Measurements from ENCODE around the gene PSMD8.
A peak's percentile ranks its signal among the peaks of the same experiment; 100 is the strongest.
"Not testable (repeated sequence)": the region's sequence is repeated elsewhere in the genome, so short reads cannot be mapped to it uniquely, and the experiment has no call there.

Gene PSMD8

DNA sequence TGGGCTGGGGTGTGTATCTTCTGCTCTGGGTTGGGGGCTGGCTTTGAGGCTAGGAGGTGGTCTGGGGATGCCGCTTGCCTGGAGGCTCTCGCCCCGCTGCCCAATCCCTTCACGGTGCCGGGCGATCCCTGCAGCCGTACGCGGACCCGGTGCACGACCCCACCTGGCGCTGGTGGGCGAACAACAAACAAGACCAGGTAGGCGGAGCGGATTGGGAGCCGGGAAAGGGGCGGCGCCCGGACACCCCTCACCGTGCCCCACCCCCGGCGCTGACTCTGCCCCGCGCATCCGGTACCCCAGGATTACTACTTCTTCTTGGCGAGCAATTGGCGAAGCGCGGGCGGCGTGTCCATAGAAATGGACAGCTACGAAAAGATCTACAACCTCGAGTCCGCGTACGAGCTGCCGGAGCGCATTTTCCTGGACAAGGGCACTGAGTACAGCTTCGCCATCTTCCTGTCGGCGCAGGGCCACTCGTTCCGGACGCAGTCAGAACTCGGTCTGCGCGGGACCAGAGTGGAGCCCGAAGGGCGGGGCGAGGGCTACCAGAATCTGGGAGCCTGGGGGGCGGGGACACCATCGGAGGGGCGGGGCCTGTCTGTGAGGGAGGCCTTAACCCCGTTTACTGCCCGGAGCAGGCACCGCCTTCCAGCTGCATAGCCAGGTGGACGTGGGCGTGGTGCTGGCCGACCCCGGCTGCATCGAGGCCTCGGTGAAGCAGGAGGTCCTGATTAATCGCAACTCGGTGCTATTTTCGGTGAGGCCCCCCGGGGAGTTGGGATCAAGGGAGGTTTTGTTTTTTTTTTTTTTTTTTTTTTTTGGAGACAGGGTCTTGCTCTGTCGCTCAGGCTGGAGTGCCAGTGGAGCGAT, 12.1 kb upstream of the PSMD8 start:
- peak; percentile 75 to 94 (median 80) for DNase-seq (ENCODE audit: low read depth in 3 of 3)

DNA sequence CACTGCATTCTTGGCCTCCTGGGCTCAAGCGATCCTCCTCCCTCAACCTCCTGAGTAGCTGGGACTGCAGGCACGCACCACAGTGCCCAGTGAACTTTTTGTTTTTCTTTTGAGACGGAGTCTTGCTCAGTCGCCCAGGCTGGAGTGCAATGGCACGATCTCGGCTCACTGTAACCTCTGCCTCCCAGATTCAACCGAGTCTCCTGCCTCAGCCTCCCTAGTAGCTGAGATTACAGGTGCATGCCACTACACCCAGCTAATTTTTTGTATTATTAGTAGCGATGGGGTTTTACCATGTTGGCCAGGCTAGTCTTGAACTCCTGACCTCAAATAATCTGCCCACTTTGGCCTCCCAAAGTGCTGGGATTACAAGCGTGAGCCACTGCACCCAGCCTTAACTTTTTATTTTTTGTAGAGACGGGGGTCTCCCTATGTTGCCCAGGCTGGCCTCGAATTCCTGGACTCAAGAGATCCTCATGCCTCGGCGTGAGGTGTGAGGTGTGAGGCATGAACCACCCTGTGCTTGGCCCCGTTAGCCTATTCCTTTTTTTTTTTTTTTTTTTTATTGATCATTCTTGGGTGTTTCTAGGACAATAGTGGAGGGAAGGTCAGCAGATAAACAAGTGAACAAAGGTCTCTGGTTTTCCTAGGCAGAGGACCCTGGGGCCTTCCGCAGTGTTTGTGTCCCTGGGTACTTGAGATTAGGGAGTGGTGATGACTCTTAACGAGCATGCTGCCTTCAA, 11.3 kb upstream of the PSMD8 start:
- DNase-seq (ENCODE audit: low read depth in 3 of 3) = not testable (repeated sequence)

DNA sequence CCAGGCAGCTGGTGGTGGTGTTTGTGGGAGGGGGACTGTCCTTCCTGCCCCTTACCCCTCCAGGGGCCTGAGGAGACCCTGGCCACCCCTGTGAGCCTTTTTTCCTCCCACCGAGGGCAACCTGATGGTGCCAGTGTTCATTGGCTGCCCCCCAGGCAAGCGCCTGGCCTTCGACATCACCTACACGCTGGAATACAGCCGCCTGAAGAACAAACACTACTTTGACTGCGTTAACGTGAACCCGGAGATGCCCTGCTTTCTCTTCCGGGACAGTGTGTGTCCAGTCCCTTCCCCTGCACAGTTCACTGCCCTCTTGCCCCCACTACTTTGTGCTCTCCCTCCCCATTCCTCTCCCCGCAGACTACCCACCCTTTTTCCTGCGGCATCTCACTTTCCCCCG, 7.3 kb upstream of the PSMD8 start:
- DNase-seq (ENCODE audit: low read depth in 3 of 3) = no peak

DNA sequence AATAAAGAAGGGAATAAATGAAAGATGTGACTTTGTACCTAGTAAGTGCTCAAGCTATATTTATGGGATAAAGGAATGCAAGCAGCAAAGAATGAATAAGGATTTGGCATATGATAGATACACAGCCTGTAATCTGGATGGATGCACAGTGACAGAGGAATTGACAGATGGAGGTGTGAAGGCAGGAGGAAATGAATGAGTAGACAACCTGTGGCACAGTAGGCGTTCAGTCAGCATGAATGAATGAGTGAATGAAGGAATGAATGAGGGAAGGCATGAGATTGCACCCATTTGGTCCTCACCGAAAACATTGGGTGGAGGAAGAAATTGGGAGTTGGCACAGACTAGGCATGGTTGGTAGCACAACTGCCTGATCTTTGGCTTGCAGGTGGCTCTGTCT, 4.8 kb upstream of the PSMD8 start:
- no peak for DNase-seq (ENCODE audit: low read depth in 3 of 3)

DNA sequence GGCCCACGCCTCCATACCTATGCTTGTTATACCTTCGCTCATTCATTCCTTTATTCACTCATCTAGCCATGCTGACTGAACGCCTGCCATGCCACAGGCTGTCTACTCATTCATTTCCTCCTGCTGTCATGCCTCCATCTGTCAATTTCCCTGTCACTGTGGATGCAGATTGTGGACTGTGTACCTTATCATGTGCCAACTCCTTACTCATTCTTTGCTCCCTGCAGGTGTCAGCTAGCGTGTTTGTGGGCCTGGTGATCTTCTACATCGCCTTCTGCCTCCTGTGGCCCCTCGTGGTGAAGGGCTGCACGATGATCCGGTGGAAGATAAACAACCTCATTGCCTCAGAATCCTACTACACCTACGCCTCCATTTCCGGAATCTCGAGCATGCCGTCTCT, 4.1 kb upstream of the PSMD8 start:
- no peak for DNase-seq (ENCODE audit: low read depth in 3 of 3)

DNA sequence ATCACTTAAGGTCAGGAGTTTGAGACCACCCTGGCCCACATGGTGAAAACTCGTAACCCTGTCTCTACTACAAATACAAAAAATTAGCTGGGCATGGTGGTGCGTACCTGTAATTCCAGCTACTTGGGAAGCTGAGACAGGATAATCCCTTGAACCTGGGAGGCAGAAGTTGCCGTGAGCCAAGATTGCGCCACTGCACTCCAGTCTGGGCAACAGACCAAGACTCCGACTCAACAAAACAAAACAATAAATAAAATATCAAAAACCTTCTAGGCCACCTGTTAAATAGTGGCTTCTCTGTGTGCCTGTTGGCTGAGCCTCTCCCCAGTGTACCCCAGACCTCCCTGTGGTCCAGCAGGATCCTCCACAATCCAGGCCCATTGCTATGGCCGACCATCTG, 3.3 kb upstream of the PSMD8 start:
- DNase-seq (ENCODE audit: low read depth in 3 of 3) = no peak

DNA sequence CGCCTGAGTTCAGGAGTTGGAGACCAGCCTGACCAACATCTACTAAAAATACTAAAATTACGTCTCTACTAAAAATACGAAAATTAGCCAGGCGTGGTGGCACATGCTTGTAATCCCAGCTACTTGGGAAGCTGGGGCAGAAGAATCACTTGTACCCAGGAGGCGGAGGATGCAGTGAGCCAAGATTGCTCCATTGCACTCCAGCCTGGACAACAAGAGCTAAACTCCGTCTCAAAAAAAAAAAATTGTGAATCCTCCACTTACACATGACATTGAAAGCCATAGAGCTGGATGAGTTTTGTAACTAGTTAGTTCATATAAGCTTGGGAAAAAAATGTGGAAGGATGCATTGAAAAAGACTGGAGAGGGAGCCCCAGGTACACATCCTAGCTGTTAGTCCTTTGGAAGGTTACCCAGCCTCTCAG, 452 bp upstream of the PSMD8 start:
- no peak for DNase-seq (ENCODE audit: low read depth in 3 of 3)

DNA sequence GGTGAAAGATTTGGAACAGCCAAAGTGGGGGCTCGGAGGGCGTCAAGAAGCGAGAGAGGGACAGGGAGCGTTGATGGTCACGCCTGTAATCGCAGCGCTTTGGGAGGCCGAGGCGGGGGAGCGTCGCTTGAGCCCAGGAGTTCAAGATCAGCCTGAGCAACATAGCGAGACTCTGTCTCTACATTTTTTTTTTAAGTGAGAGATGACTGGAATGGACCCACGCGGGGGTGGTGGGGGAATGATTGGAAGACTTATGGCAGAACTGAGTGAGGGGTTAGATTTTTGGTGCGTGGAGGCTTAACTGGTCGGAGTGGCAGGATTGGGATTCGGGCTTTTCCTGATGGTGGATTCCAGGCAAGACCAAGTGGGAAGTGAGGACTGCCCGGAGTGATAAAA, 725 bp downstream of the PSMD8 start:
- no peak for DNase-seq (ENCODE audit: low read depth in 3 of 3)

DNA sequence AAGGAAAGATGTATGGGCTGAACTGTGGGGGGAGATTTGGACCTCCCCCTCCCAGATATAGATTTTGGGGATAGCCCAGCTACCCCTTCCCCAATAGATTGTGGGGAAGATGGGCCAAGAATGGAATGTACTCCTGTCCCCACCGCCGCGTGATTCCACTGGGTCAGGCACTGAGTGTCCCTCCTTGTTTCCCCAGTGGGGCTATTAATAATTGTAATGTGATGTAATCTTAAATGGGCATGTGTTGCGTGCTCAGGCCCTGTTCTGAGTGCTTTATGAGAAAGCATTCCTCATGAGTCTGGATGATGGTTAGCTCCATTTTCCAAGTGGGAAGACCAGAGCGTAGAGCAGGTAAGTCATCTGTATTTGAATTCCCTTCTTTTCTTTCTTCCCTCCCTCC, 1.4 kb downstream of the PSMD8 start:
- DNase-seq (ENCODE audit: low read depth in 3 of 3) = no peak

DNA sequence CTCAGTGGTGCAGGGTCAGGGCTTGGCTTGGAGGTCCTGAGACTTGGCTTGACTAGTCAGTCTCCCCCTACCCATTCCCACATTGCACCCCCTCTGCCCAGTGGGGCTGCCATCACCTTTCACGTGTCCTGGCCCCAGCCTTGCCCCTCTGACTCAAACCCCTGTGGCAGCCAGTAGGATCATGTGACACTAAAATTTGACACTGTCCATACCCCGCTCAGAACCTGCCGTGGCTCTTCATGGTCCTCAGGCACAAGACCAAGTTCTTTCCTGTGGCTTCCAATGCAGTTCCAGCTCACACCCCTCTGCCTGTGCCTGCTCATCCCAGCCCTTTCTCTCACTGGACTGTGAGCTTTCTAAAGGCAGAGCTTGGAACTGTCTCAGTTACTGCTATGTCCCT, 2.2 kb downstream of the PSMD8 start:
- DNase-seq (ENCODE audit: low read depth in 3 of 3) = no peak

DNA sequence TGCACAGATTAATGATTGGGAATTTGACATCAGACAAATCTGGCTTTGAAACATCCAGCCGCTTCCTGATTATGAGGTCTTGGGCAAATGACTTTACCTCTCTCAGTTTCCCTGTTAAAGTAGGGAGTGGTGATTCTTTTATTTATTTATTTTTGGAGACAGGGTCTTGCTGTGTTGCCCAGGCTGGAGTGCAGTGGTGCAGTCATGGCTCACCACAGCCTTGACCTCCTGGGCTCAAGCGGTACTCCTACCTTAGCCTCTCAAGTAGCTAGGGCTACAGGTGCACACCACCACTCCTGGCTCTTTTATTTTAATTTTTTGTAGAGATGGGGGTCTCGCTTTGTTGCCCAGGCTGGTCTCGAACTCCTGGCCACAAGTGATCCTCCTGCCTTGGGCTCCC, 2.7 kb downstream of the PSMD8 start:
- no peak for DNase-seq (ENCODE audit: low read depth in 3 of 3)

DNA sequence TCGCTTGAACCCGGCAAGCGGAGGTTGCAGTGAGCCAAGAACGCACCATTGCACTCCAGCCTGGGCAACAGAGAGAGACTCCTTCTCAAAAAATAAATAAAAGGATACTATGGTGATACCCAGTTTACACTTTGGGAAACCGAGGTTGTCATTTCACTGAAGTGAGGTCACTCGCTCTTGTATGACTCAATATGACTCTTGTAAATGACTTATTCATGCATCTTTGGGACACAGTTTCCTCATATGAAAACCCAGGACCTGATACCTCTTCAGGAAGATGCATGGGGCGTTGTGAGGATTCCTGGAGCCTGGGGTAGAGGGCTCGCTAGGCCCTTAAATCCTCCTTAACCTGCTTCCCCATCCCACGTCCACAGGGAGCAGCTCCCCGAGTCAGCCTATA, 4.5 kb downstream of the PSMD8 start:
- DNase-seq (ENCODE audit: low read depth in 3 of 3) = no peak

DNA sequence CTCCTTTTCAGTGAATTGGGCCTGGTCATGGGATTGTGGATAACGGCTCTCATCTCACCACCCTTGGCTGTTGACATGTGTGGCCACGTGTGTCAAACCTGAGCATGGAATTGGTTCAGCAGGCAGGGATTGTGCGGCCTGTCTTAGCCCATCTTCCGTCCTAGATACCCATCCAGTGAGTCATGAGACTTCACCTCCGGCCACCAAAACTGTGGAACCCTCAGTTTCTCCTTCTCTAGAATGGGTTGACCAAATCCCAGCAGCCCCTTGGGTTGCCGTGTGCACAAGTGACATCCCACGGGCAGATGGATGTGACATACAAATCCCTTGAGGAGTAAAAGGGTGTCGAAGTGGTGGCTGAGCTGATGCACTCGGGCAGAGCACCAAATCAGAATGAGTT, 6.8 kb downstream of the PSMD8 start:
- DNase-seq (ENCODE audit: low read depth in 3 of 3) = no peak

DNA sequence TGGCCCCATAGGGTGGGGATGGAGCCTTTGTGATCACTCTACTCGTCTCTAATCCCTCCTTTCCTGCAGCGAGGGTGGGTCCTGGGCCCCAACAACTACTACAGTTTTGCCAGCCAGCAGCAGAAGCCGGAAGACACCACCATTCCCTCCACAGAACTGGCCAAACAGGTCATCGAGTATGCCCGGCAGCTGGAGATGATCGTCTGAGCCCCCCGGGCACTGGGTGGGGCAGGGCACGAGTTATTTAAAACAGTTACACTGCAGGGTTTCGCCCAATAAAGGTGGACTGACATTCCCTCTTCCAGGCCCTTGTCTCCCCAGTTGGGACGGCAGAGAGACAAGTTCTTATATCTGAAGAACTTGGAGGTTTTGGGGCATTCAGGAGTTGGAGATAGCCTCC, 8.8 kb downstream of the PSMD8 start:
- no peak for DNase-seq (ENCODE audit: low read depth in 3 of 3)

DNA sequence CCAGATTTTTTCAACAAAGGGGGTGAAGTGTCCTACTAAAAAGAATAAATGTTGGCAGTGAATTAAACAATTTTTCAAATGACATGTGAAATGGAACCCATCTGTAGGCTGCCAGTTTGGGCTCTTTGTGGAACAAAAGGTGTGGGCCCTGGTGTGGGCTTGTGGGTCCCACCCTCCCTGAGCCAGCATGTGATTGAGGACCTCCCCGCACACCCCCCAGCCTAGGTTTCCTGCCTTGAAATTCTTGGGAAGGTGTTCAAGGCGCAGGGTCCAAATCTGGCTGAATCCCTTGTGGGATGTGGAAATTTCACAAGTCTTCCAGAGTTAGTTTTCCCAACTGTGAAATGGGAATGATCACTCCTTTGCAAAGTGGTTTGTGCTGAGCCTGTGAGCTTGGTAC, 9.4 kb downstream of the PSMD8 start:
- DNase-seq (ENCODE audit: low read depth in 3 of 3) = no peak

DNA sequence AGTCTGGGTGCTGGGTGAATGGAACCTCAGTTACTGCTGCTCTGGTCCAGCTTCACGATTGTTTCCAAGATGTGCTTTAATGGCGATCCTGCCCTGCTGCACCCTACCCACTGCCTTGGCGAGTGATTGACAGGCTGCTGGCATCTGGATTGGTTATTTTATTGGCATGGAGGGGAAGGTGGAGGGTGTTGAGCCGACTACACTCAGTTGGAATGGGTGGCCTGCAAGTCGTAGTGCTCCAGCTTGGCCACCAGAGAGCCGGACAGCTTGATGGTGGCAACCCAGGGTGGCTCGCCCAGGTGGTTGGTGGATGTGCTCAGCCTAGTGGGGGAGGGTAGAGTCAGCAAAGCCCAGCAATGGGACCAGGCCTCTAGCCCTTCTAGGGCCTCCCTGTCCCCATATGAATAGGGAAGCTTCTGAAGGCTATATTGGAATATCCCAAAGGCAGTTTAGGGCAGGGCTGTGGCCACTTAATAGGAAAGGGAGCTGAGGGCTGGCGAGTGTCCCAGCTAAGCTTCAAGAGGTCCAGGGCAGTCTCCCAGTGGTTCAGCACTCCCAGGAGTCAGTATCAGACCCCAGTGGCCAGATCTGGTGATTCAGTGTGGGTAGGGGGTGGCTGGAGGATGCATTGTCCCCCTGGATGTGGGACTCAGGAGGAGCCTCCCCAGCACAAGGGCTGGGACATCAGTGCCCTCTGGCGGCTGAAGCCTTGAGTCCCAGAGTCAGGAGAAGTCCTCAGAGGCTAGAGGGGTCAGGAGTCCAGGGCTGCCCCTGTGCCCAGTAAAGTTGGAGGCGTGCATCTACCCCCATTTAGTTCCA, 10.0 kb downstream of the PSMD8 start:
- no peak for DNase-seq (ENCODE audit: low read depth in 3 of 3)

DNA sequence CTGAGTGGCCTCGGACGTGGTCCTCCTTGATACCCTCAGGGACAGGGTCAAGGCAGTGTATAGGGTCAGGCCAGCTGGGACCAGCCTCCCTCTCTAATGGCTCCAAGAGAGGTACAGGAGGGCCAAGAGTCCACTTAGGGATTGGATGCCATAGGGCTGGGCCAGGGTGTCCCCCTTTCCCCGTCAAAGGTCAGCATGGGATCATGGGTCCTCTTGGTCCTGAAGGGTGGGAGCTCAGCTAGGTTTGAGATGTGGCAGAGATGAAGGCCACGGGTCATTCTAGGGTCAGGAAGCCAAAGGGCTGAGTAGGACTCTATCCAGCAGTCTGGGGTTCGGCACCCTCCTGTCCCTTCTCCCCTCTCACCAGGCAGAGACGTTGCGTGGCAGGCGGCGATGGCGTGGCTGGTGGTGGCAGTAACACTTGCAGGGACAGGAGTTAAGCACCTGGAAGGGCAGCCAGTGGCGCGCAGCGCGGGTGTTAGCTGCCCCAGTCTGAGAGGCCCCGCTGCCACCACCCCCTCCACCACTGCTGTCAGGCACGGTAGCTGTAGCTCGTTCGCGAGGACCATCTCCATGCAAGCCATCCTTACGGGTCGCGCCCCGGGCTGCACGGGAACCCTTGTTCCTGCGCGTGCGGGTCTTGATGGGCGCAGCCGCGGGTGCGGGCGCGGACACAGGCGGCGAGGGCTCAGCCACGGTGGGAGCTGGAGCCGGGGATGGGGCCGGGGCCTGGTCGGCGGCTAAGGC, 10.9 kb downstream of the PSMD8 start:
- no peak for DNase-seq (ENCODE audit: low read depth in 3 of 3)

DNA sequence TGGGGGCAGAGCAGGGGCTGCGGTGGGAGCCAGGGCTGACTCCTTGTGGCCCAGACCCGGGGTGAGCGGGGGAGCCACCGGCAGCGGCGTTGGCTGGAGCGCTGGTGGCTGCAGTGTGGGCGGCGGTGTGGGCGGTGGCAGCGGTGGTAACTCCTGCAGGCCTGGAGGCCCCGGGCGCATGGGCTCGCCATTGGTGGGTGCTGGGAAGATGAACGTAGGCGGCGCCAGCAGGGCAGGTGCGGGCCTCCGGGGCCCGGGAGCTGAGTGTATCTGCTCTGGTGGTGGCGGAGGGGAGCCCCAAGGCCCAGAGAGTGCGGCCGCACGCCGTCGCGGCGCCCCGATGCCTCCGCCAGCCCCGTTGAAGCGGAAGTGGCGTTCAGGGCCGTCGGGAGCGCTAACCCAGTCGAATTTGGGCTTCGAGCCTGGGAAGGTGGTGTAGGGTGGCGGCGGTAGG, 11.5 kb downstream of the PSMD8 start:
- DNase-seq (ENCODE audit: low read depth in 3 of 3) = no peak

DNA sequence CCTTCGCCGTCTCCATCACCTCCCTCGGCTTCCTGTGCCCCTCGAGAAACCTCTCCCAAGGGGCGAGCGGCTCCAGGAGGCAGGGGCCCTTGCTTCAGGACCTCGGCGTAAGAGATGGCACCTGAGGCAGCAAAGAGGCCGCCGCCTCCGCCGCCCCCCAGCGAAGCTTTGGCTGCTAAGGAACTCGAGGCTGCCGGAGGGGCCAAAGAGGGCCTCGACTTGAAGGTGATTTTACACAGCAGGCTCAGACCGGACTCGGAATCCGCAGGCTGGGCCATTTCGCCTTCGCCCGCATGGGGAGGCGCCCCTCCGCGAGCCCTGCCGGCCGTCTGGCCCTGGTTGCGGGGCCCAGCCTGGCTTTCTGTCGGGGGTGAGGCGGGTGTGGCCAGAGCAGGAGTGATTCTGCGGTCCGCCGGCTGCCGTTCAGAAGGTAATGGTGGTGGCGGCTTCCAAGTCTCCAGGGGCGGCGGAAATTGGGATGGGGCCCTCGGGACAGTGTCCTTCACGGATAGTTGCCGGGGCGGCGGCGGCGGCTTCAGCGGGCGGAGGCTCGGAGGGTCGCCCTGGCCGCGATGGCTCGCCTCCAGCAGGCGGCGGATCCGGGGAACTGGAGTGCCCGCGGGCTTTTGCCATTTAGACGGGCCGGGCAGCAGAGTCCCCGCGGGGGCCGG, 12.1 kb downstream of the PSMD8 start:
- no peak for DNase-seq (ENCODE audit: low read depth in 3 of 3)

DNA sequence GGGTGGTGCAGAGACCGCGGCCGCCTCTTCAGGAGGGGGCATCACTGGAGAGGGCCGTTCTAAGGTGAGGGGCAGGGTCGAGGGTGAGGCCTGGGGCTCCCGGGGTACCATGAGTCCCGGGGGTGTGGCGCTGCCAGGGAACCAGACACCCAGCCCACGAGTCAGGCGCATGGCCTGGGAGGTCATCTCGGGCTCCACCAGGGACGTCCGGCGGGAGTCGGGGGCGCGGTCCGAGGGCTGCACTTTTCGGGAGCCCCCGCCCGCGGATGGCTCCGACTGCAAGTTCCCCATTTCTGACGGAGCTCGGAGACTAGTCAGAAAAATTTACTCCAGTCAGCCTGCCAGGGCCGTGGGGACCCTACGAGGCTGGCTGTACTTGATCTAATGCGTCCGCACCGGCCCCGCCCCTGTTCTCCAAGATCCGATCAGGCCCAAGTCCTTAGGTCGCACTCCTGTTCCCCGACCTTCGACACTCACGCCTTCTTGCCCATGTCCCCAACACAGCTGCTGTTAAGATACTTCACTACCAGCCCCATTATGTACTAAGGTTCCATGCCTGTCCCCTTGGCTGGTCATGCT, 12.7 kb downstream of the PSMD8 start:
- no peak for DNase-seq (ENCODE audit: low read depth in 3 of 3)

Data from stimulated activated CD4-positive, alpha-beta T cell treated with anti-CD3 and anti-CD28 coated beads, TNF-alpha, amount 100 ng/mL, for 48 hours (primary cell).